H9 (cell line): ENCODE data around the gene CKMT1A. TPM values are rescaled to one million over a fixed set of nuclear protein-coding genes. Genes with fewer than 3 reads are reported as not detected.

Source experiments
- DNase-seq: peaks from one replicate; pipeline ENCODE4 v3.0.0-alpha.2; 2017
- H2AFZ ChIP-seq: one replicate; pipeline ENCODE4 v1.6.1; 2013; ENCODE audit warnings: mild to moderate bottlenecking, low read length, control low read depth, moderate library complexity
- H2AK5ac ChIP-seq: 2 replicates; pipeline ENCODE4 v1.6.1; 2013; ENCODE audit warnings: low read length, control low read depth, mixed read lengths; ENCODE audit not compliant: insufficient read length
- H2BK120ac ChIP-seq: one replicate; pipeline ENCODE4 v1.6.1; 2013; ENCODE audit warnings: low read depth, mild to moderate bottlenecking, low read length, control low read depth, inconsistent platforms; ENCODE audit not compliant: poor library complexity, severe bottlenecking
- H2BK12ac ChIP-seq: 2 replicates; pipeline ENCODE4 v1.6.1; 2013; ENCODE audit warnings: low read length, control low read depth, mixed read lengths, low read depth; ENCODE audit not compliant: insufficient read length
- H2BK15ac ChIP-seq: 2 replicates; pipeline ENCODE4 v1.6.1; 2013; ENCODE audit warnings: low read depth, low read length, control low read depth
- H2BK20ac ChIP-seq: one replicate; pipeline ENCODE4 v1.6.1; 2013; ENCODE audit warnings: low read depth, mild to moderate bottlenecking, low read length, control low read depth, inconsistent platforms; ENCODE audit not compliant: poor library complexity, severe bottlenecking
- H2BK5ac ChIP-seq: 2 replicates; pipeline ENCODE4 v1.6.1; 2013; ENCODE audit warnings: low read length, control low read depth, mixed read lengths; ENCODE audit not compliant: insufficient read length
- H3K14ac ChIP-seq: 2 replicates; pipeline ENCODE4 v1.6.1; 2013; ENCODE audit warnings: low read length, control low read depth; ENCODE audit not compliant: insufficient read depth
- H3K18ac ChIP-seq: 2 replicates; pipeline ENCODE4 v1.6.1; 2013; ENCODE audit warnings: low read depth, mild to moderate bottlenecking, mixed read lengths, low read length, control low read depth; ENCODE audit not compliant: insufficient read length
- H3K23ac ChIP-seq: 2 replicates; pipeline ENCODE4 v1.6.1; 2013; ENCODE audit warnings: low read length, control low read depth, mixed read lengths, low read depth; ENCODE audit not compliant: insufficient read length
- H3K23me2 ChIP-seq: 2 replicates; pipeline ENCODE4 v1.6.1; 2013; ENCODE audit warnings: low read depth, mild to moderate bottlenecking, mixed read lengths, low read length, control low read depth; ENCODE audit not compliant: insufficient read length, poor library complexity, severe bottlenecking
- H3K27ac ChIP-seq: 2 replicates; pipeline ENCODE4 v1.5.1; 2013; ENCODE audit warnings: low read length, control low read depth, mixed read lengths, low read depth; ENCODE audit not compliant: insufficient read length
- H3K27me3 ChIP-seq: 2 replicates; pipeline ENCODE4 v1.6.1; 2013; ENCODE audit warnings: low read length, control low read depth, inconsistent platforms; ENCODE audit not compliant: insufficient read depth
- H3K4ac ChIP-seq: 2 replicates; pipeline ENCODE4 v1.6.1; 2013; ENCODE audit warnings: low read depth, mild to moderate bottlenecking, control low read depth, inconsistent platforms, low read length, moderate library complexity
- H3K4me1 ChIP-seq: 2 replicates; pipeline ENCODE4 v1.6.1; 2013; ENCODE audit warnings: low read length, control low read depth, inconsistent platforms; ENCODE audit not compliant: insufficient read depth
- H3K4me2 ChIP-seq: 2 replicates; pipeline ENCODE4 v1.6.1; 2013; ENCODE audit warnings: low read length, control low read depth, mixed read lengths; ENCODE audit not compliant: insufficient read length, insufficient read depth
- H3K56ac ChIP-seq: 2 replicates; pipeline ENCODE4 v1.6.1; 2013; ENCODE audit warnings: low read depth, mild to moderate bottlenecking, mixed read lengths, low read length, control low read depth; ENCODE audit not compliant: insufficient read length
- H3K79me1 ChIP-seq: 2 replicates; pipeline ENCODE4 v1.6.1; 2013; ENCODE audit warnings: low read depth, mild to moderate bottlenecking, moderate library complexity, low read length, control low read depth, inconsistent platforms; ENCODE audit not compliant: insufficient read depth, poor library complexity, severe bottlenecking
- H3K79me2 ChIP-seq: 2 replicates; pipeline ENCODE4 v1.6.1; 2013; ENCODE audit warnings: low read length, control low read depth, inconsistent platforms; ENCODE audit not compliant: insufficient read depth
- H3K9ac ChIP-seq: 2 replicates; pipeline ENCODE4 v1.6.1; 2013; ENCODE audit warnings: low read length, control low read depth, mixed read lengths; ENCODE audit not compliant: insufficient read length; ENCODE audit errors: extremely low read depth
- H3K9me3 ChIP-seq: one replicate; pipeline ENCODE4 v1.6.1; 2013; ENCODE audit warnings: low read depth, low read length, inconsistent platforms; ENCODE audit not compliant: control insufficient read depth
- H3T11ph ChIP-seq: one replicate; pipeline ENCODE4 v1.6.1; 2013; ENCODE audit warnings: mild to moderate bottlenecking, low read length, control low read depth, inconsistent platforms
- H4K20me1 ChIP-seq: one replicate; pipeline ENCODE4 v1.6.1; 2013; ENCODE audit not compliant: control insufficient read depth, insufficient read length, insufficient read depth
- H4K5ac ChIP-seq: 2 replicates; pipeline ENCODE4 v1.6.1; 2013; ENCODE audit warnings: low read depth, mild to moderate bottlenecking, mixed read lengths, low read length, control low read depth; ENCODE audit not compliant: insufficient read length
- H4K8ac ChIP-seq: replicated peaks from 2 replicates; pipeline ENCODE4 v1.6.1; 2013; ENCODE audit warnings: low read length, control low read depth, mixed read lengths, low read depth; ENCODE audit not compliant: insufficient read length
- H4K91ac ChIP-seq: 2 replicates; pipeline ENCODE4 v1.6.1; 2013; ENCODE audit warnings: low read depth, mild to moderate bottlenecking, moderate library complexity, mixed read lengths, low read length, control low read depth; ENCODE audit not compliant: insufficient read length
- H3K27ac Mint-ChIP-seq, 3 experiments: 2 replicates in 2 of 3; 3 replicates in 1 of 3; pipeline ENCODE4 v1.8.0; 2020 to 2021; ENCODE audit warnings: mixed read lengths in 3 of 3, mild to moderate bottlenecking in 1 of 3, moderate library complexity in 1 of 3
- H3K27me3 Mint-ChIP-seq: 2 replicates; pipeline ENCODE4 v1.8.0; 2021; ENCODE audit warnings: low read depth, mild to moderate bottlenecking, moderate library complexity, mixed read lengths
- H3K36me3 Mint-ChIP-seq, 3 experiments: 2 replicates in 2 of 3; 3 replicates in 1 of 3; pipeline ENCODE4 v1.8.0; 2020 to 2021; ENCODE audit warnings: low read depth in 3 of 3, mixed read lengths in 3 of 3; ENCODE audit not compliant: insufficient read depth in 1 of 3
- H3K4me1 Mint-ChIP-seq, 2 experiments: 2 replicates each; pipeline ENCODE4 v1.8.0; 2020; ENCODE audit warnings: mixed read lengths in 2 of 2
- H3K4me3 Mint-ChIP-seq, 2 experiments: 2 replicates in 1 of 2; 3 replicates in 1 of 2; pipeline ENCODE4 v1.8.0; 2020 to 2021; ENCODE audit warnings: mild to moderate bottlenecking in 2 of 2, mixed read lengths in 2 of 2, moderate library complexity in 1 of 2
- H3K9me3 Mint-ChIP-seq, 2 experiments: 2 replicates in 1 of 2; 3 replicates in 1 of 2; pipeline ENCODE4 v1.8.0; 2020; ENCODE audit warnings: mild to moderate bottlenecking in 2 of 2, mixed read lengths in 2 of 2, moderate library complexity in 1 of 2
- WGBS: extraction: QIAGEN DNeasy Blood & Tissue Kit; methylation state at CpG from one replicate; pipeline ENCODE4 v1.1.7; 2013; ENCODE audit warnings: missing lambda C conversion rate, low lambda C conversion rate, mixed read lengths; ENCODE audit not compliant: insufficient read length; ENCODE audit errors: extremely low coverage; 5-methylcytosine and 5-hydroxymethylcytosine counted together
- total RNA-seq: library from RNA; stranded (reverse); gene quantifications from 2 replicates; pipeline ENCODE4 v1.2.1, GENCODE V29; 2021
- TF ChIP-seq, protein P1 (sequence below): fragments of 200-600 bp; sonication (generic); conservative IDR thresholded peaks from 3 replicates; pipeline ENCODE4 v1.8.0; 2021; ENCODE audit warnings: antibody characterized with exemption, mild to moderate bottlenecking

The CKMT1A gene
- total RNA-seq, 1 experiment from 2014 or later: 38.4 TPM

DNA sequence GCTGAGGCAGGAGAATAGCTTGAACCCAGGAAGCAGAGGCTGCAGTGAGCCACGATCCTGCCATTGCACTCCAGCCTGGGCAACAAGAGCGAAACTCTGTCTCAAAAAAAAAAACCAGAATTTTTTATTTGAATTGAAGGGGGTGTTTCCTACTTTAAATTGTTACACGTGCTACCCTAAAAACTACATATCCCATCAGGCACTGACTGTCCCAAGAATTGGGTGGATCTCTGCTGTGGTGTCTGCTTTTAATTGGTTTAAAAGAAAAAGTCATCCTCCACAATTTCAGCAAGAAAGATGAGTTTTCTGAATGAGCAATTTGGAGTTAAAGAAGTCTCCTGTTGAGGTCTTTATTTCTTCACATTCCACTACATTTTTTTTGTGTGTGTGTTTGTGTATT lies 54.7 kb downstream of the CKMT1A start:
- H3K9ac ChIP-seq: no peak overlapping the region
- peaks cover 24 to 29% of the 10 kb centered on the region in 2 experiments for H3K4me1 Mint-ChIP-seq
- H3K9me3 Mint-ChIP-seq: no peaks in the 10 kb centered on the region
- H3K4me3 Mint-ChIP-seq: peak overlapping the region; percentile 92 to 93
- H3K27ac ChIP-seq: no peak overlapping the region
- no peak overlapping the region for H2BK15ac ChIP-seq
- no CpG with 5 or more reads among the region's 3 CpGs for WGBS
- H4K5ac ChIP-seq: no peak overlapping the region
- no peak overlapping the region for H3T11ph ChIP-seq
- no peak overlapping the region for H2BK20ac ChIP-seq
- H2AK5ac ChIP-seq: no peak overlapping the region
- TF ChIP-seq, protein P1, sequence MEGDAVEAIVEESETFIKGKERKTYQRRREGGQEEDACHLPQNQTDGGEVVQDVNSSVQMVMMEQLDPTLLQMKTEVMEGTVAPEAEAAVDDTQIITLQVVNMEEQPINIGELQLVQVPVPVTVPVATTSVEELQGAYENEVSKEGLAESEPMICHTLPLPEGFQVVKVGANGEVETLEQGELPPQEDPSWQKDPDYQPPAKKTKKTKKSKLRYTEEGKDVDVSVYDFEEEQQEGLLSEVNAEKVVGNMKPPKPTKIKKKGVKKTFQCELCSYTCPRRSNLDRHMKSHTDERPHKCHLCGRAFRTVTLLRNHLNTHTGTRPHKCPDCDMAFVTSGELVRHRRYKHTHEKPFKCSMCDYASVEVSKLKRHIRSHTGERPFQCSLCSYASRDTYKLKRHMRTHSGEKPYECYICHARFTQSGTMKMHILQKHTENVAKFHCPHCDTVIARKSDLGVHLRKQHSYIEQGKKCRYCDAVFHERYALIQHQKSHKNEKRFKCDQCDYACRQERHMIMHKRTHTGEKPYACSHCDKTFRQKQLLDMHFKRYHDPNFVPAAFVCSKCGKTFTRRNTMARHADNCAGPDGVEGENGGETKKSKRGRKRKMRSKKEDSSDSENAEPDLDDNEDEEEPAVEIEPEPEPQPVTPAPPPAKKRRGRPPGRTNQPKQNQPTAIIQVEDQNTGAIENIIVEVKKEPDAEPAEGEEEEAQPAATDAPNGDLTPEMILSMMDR: no peak
- peak overlapping the region; percentile 0 for H3K4me2 ChIP-seq
- H3K56ac ChIP-seq: no peak overlapping the region
- H4K20me1 ChIP-seq: no peaks in the 10 kb centered on the region
- DNase-seq: no peak
- H2AFZ ChIP-seq: no peak overlapping the region
- H3K14ac ChIP-seq: no peak overlapping the region
- no peaks in the 10 kb centered on the region for H3K9me3 ChIP-seq
- no peak overlapping the region for H3K27ac Mint-ChIP-seq
- no peak overlapping the region for H2BK12ac ChIP-seq
- H3K27me3 ChIP-seq: no peaks in the 10 kb centered on the region
- H3K4me1 ChIP-seq: no peaks in the 10 kb centered on the region; the same call in 1 of the 2 replicates
- no peak overlapping the region for H4K91ac ChIP-seq
- H2BK5ac ChIP-seq: no peak overlapping the region
- peaks cover 10% of the 10 kb centered on the region for H3K79me1 ChIP-seq
- no peak overlapping the region for H3K4ac ChIP-seq
- no peak overlapping the region for H3K23ac ChIP-seq
- H2BK120ac ChIP-seq: no peak overlapping the region
- H3K79me2 ChIP-seq: peaks cover 35% of the 10 kb centered on the region; the same call in 1 of the 2 replicates
- H4K8ac ChIP-seq: no peak overlapping the region
- H3K23me2 ChIP-seq: no peaks in the 10 kb centered on the region
- no peak overlapping the region for H3K18ac ChIP-seq
- no peaks in the 10 kb centered on the region for H3K27me3 Mint-ChIP-seq
- peaks cover 20 to 43% (median 27%) of the 10 kb centered on the region in 3 experiments for H3K36me3 Mint-ChIP-seq

Other genes with a start within 250 kb of the CKMT1A start
- 74.5 and 81.5 TPM in 2 replicates for gene TP53BP1, start 200.7 kb upstream of the CKMT1A start, total RNA-seq
- gene MAP1A, start 176.3 kb upstream of the CKMT1A start, total RNA-seq: 2.5 TPM in 2 replicates
- gene PPIP5K1, start 103.7 kb upstream of the CKMT1A start, total RNA-seq: 28.5 and 30.1 TPM in 2 replicates
- 31.0 and 36.7 TPM in 2 replicates for gene CKMT1B, start 99.8 kb upstream of the CKMT1A start, total RNA-seq
- gene STRC, start 75.1 kb upstream of the CKMT1A start, total RNA-seq: 0.61 and 0.97 TPM in 2 replicates
- 1.6 and 4.6 TPM in 2 replicates for gene CATSPER2, start 45.0 kb upstream of the CKMT1A start, total RNA-seq
- gene PDIA3, start 52.6 kb downstream of the CKMT1A start, total RNA-seq: 524 and 536 TPM in 2 replicates
- gene ELL3, start 83.1 kb downstream of the CKMT1A start, total RNA-seq: 6.4 and 7.2 TPM in 2 replicates
- gene SERF2, start 98.5 kb downstream of the CKMT1A start, total RNA-seq: 819 and 831 TPM in 2 replicates
- 0.17 and 0.26 TPM in 2 replicates for gene SERINC4, start 106.4 kb downstream of the CKMT1A start, total RNA-seq
- gene HYPK, start 106.7 kb downstream of the CKMT1A start, total RNA-seq: 25.4 and 25.9 TPM in 2 replicates
- gene MFAP1, start 130.8 kb downstream of the CKMT1A start, total RNA-seq: 44.7 and 47.8 TPM in 2 replicates
- gene WDR76, start 133.1 kb downstream of the CKMT1A start, total RNA-seq: 29.6 and 31.1 TPM in 2 replicates